Prostate gland (tissue), 2 donors: ENCODE results near the gene DPYD.

Source experiments
- POLR2A ChIP-seq: fragments of 450-650 bp; IDR thresholded peaks from one replicate; pipeline ENCODE4 v1.6.1; 2016; ENCODE audit warnings: antibody characterized with exemption, mild to moderate bottlenecking
- POLR2AphosphoS5 ChIP-seq: sonication (generic); formaldehyde crosslinking; IDR thresholded peaks from one replicate; pipeline ENCODE4 v1.6.1; 2017; ENCODE audit warnings: antibody characterized with exemption
- TF ChIP-seq, protein P1 (sequence below), 4 experiments: fragments of 200-600 bp in 2 of 4; fragments of 450-650 bp in 2 of 4; sonication (generic) in 2 of 4; IDR thresholded peaks; 1 replicate in 3 of 4; 2 replicates in 1 of 4; pipeline ENCODE4 v1.5.1; 2016 to 2019; ENCODE audit warnings: antibody characterized with exemption in 4 of 4, mild to moderate bottlenecking in 2 of 4, moderate library complexity in 2 of 4

DNA sequence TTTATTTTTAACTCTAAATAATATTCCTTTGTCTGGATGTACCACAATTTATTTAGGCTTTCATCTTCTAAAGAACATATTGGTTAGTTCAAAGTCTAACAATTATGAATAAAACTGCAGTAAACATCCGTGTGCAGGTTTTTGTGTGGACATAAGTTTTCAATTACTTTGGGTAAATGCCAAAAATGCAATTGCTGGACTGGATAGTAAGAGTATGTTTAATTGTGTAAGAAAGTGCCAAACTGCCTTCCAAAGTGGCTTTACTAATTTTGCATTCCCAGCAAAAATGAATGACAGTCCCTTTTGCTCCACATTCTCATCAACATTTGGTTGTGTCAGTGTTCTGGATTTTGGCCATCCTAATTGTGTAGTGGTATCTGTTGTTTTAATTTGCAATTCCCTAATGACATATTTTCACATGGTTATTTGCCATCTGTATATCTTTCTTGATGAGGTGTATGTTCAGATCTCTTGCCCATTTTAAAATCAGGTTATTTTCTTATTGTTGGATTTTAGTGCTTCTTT is 113.8 kb downstream of the DPYD start:
- no peak for TF ChIP-seq POLR2AphosphoS5
- TF ChIP-seq POLR2A: no peak
- TF ChIP-seq, protein P1, sequence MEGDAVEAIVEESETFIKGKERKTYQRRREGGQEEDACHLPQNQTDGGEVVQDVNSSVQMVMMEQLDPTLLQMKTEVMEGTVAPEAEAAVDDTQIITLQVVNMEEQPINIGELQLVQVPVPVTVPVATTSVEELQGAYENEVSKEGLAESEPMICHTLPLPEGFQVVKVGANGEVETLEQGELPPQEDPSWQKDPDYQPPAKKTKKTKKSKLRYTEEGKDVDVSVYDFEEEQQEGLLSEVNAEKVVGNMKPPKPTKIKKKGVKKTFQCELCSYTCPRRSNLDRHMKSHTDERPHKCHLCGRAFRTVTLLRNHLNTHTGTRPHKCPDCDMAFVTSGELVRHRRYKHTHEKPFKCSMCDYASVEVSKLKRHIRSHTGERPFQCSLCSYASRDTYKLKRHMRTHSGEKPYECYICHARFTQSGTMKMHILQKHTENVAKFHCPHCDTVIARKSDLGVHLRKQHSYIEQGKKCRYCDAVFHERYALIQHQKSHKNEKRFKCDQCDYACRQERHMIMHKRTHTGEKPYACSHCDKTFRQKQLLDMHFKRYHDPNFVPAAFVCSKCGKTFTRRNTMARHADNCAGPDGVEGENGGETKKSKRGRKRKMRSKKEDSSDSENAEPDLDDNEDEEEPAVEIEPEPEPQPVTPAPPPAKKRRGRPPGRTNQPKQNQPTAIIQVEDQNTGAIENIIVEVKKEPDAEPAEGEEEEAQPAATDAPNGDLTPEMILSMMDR (IDR thresholded peaks at IDR 0.05): no peak
